ENCODE results near the gene ADD2.

ADD2 gene

DNA sequence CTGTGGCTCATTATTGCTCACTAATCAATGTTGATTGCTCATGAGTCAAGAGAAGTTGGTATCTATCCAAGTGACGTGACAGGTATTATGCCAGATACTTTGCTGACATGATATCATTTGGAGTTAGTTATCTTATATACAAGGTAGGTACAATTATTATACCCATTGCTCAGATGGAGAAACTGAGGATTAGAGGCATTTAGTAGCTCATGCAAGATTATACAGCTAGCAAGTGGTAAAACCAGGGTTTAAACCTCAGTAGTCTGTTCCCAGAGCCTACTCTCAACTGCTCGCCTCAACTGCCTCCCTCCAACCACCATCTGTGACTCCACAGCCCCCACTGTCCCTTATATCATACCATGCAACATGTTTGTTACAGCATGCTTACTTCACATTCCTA, 16.3 kb upstream of the ADD2 start:
- no peak for DNase-seq

DNA sequence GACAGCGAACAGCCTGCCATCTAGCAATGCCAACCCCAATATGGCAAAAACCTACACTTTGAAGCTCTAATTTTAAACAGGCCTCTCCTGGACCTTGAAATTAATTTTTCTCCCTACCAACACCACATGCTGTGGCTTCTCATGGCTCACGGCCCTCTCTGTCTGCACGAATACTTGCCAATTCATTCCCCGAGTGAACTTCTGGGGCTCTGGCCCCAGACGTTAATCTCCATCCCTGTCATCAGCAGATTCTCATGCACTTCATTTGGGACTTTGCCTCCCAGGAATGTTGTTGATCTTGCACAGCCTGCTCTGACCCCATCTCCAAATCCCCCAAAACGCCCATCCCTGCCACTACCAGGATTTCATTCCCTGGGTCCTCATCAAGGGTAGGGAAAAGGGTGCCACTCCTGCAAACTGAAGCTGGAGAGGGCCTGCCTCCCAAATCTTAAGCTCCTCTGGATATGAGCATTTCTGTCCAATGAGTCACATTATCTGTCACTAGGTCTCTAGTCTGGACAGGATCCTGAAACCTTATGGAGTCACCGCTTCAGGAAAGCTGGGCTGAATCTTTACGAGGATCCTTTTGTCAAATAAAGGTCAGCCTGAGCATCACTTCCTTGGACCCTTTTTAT, 12.0 kb upstream of the ADD2 start:
- DNase-seq = no peak

DNA sequence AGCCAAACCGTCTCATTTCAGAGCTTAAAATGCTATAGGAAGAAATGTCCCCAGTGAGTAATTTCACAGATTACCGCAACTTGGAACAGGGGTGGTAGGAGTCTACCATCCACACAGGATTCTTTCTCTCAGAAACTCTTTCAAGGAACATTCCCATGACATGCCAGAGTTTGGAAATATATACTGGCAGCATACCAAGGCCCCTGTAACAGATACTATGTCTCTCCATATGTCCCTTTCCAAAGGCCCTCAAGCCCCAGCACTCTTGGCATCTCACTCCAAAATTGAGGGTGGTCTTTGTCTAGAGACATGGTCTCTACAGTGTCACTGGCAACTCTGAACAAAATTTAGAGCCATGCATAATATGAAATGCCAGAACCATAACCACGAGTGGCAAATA, 11.5 kb upstream of the ADD2 start:
- no peak for DNase-seq

DNA sequence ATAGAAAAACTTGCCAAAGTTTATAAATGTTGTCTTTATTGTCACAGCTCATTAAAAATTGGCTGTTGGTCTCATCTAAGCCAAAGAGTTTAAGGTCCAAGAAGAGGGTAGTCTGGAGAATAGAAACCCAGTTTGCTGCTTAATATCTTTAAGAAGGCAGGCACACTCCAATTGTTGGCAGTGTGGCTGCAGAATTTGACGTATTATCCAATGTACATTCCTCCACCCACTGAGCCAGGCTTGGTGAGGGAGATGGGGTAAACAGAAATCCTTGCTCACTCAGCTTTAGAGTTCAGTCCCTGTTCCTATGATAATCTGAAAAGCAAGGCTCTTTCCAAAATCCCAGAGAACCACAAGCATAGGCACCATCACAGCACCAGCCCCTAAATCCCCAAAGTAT, 10.7 kb upstream of the ADD2 start:
- DNase-seq = no peak

DNA sequence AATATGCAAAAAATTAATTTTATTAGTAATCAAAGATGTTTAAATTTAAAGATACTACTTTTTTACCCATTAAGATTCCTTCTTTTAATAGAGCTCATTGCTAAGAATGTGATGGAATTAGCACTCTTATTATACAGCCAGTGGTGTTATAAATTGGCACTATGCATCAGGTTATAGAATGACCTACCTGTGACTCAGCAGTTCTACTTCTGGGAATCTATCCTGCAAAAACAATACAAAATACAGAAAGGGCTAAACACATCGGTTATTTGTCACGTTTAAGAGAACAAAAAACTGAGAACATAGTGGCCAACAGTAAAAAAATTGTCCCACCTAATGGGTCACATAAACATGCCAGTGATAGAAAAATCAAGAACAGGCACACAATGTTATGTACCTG, 9.4 kb upstream of the ADD2 start:
- DNase-seq = no peak

DNA sequence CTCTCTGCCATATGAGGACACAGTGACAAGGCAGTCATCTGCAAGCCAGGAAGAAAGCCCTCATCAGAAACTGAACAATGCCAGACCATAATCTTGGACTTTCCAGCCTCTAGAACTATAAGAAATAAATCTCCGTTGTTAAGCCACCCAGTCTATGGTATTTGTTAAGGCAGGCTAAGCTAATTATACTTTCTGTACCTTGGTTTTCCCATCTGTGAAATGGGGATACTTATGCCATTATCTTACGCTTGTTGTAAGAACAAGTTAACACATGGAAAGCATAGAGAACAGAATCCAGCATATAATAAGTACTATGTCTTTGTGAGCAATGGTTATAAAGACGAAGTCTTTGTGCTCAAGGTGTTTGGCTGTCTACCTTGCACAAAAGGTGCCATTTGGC, 8.3 kb upstream of the ADD2 start:
- DNase-seq = no peak

DNA sequence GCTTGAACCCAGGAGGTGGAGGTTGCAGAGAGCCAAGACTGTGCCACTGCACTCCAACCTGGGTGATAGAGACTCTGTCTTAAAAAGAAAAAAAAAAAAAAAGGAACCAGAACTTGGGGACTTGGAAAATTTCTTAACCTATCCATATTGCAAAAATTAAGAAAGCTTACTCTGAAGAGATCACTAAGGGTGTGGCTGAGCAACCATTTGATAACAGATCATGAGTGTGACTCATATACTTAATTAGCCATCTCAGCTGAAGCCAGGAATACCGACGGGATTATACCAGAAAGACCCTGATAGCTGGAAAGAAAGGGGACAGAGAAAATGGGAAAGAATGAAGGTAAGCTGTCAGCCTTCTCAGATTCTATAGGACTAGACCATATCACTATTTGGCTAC, 7.1 kb upstream of the ADD2 start:
- no peak for DNase-seq

DNA sequence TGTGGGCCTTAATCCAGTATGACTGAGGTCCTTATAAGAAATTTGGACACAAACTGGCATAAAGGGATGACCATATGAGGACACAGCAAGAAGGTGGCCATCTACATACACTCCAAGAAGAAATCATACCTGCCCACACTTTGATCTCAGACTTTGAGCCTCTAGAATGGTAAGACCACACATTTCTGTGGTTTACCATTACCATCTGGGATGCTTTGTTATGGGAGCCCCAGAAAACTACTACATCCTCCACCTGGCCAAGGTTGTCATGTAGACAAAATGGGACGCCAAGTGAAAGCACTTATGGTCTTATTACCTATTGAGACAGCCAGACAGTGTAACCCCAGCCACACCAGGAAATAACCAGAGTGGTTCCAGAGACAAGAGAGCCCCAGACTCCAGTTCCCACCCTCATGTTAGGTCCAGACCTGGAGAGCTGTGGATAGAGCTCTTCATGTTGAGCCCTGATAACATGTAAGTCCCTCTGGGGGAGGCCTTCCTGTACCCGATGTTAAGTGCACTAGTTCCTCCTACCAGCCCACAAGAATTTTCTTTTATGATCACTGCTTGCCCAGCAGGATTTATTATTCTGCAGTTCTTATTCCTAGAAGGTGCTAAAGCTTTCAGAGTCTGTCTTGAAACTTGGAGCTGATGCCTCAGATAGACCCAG, 4.6 kb upstream of the ADD2 start:
- no peak for DNase-seq

DNA sequence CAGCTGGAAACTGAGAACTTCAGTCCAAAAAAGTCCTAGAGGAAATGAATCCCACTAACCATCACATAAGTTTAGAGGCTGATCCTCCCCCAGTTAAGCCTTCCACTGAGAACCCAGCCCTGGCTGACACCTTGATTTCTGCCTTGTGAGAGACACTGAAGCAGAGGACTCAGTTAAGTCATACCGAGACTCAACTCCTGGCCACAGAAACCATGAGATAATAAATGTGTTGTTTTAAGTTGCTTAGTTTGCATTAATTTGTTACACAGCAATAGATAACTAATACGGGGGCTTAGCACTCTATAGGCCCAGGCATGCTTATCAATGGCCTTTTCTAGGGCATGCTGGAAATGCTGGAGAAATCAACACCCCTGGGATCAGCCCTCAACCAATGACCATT, 3.4 kb upstream of the ADD2 start:
- DNase-seq = no peak

DNA sequence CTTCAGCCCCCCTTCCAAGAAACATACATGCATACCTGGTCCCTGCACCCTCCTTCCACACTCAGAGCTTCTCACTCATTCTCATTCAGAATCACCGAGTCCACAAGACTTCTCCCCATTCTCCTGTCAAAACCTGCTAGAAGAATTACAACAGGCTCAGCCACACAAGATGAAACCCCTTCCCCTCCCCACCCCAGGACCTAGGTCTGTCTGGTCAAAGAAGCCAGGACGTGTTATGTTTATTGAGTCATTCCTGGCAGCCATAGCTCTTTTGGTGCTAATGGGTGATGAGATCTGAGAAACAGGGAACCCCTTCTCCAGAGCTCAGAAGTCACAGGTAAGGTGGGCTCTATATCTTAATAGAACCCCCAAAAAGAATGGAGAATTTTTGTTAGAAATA, 1.4 kb upstream of the ADD2 start:
- DNase-seq = no peak

DNA sequence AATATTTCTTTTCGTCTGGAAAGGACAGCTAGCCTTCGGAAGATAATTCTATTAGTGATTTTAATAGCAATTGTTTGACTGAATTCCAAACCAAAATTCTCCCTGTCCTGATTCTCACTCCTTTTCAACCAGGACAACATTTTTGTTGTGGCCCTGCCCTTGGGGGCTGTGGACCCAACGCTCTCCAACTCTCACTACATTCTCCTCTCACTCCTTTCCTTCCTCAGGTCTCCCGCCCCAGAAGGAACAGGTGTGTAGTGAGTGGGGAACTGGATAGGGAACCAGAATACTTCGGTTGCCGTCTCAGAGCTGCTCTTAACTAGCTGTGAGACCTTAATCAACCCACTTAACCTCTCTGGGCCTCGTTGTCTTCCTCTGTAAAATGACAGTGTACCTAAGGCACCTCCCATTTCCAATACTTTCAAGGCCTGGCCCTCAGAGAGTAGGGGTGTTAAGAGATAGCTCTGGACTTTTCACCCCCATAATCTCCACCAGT, 638 bp upstream of the ADD2 start:
- DNase-seq = no peak

DNA sequence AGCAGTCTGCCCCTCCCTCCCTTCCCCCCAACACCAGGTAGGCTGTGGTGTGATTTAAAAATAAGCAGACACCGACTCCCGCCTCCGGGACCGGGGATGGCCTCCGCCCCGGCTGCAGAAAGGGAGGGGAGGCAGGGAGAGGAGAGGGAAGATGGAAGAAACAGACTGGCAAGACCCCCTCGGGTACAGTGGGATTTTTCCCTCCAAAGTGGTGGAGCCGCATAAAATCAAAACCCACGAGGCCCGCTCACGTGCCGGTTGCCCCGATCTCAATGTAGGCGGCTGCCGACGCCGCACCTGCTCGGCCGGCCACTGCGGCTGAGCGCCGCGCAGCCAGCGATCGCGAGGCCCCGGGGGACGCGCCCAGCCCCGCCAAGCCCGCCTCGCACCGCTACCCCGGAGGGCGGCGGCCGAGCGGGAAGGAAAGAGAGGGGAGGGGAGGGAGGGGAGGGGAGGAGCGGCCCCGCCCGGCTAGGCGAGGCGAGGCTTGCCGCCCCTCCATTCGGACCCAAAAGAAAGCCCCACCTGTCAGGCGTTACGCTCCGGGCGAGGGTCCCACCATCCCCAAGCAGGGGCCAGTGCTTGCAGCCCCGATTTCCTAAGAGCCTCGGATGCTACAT, 811 bp downstream of the ADD2 start:
- DNase-seq = no peak

DNA sequence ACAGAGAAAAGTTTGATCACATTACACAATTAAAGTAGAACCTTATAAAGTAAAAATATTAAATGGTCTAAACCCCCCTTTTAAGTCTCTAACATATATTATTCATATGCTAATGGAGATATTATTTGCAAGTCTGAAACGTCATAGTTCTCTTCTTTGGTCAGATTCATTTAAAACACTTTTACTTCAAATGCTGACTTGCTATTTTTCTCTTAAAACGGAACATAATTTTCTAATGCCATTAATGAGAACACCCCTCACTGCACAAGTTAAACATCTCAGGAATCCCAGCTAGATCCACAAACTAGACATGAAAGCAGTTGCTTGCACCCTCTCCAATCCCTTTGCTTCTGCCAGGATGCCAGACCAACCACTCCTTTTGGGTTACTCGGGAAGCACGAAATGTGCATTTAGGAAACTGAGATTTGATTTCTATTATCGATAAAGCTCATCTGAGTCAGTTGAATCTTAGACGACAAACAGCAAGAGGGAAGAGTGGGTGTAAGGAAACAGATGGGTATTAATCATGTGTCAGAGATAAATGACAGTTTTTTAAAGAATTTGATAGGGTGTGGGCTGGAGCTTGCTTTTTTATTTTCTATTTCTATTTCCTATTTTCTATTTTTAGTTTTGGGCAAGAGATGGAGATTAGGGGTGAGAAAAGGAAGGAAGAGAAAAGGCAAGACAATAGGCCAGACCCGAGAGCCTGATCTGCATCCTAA, 1.5 kb downstream of the ADD2 start:
- no peak for DNase-seq

DNA sequence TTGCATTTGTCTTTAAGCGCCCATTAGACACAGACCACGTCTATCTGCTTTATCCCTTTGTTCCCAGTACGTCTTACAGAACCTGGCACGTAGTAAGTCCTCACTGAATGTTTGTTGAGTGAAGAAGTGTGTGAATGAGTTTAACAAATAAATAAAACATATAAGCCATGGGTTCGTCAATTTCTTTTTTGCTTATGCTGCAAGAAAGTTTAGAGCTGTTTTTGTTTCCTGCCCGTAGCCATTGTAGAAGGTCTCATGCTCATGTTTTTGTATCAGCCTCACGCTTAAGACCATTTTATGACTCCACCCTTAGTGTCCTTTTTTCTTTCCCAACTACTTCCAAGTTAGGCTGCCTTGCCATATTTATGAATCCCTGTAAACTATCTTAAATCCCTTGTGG, 2.5 kb downstream of the ADD2 start:
- DNase-seq = no peak

DNA sequence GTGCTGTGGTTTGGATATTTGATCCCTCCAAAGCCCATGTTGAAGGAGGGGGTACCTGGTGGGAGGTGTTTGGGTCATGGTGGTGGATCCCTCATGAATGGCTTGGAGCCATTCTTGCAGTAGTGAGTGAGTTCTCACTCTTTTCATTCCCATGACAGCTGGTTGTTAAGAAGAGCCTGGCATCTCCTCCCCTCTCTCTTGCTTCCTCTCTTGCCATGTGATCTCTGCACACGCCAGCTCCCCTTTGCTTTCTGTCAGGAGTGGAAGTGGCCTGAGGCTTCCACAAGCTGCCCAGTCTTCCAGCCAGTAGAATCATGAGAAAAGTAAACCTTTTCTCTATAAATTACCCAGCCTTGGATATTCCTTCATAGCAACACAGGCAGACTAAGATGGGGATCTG, 8.6 kb downstream of the ADD2 start:
- DNase-seq = no peak

DNA sequence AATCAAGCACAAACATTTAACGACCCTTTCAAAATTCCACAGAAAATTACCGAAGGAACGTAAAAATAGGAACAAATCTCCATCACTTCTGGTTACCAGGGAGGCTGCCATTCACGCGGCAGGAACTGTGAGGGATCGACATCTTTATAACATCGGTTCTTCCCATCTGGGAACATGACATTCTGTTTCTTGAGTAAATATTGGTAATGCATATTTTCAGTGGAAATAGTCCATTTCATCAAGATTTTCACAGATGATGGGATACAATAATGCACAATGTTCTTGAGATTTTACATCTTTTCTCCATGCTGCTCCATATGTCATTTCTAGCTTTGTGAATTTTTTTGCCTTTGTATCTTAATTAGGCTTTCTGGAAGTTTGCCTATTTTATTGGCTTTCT, 10.0 kb downstream of the ADD2 start:
- DNase-seq = no peak

DNA sequence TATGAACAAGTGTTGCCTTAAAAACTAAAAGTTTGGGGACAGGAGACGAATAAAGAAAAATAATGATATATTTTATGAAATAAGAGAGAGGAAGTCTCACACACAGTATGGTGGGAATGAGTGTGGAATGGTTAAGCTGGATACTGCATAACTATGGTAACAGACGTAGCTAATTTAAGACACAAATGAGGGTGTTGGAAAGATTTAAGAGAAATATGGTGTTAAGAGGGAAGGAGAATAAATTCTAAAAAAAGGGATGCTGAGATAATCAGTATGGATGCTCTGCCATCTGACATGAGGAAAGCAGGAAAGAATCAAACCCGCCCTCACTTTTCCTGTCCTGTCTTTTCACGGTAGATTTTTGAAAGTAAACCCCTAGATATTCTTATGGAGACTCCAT, 10.6 kb downstream of the ADD2 start:
- DNase-seq = no peak

DNA sequence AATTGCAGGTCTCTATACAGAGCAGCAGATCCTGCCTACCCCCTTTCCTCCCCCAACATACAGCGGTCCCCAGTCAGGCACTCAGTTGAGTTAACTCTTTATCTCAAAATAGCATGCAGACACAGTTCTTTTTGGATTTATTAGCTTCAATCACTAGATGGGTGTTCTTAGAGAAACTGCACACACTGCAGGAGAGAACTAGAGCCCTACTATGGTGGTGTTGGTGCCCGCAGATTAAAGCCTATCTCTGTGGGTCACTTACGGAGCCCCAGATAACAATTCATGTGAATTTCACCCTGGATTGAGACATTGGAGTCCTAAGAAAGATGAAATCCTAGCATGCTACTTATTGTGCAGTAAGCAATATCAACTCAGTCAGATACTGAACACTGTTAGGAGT, 11.9 kb downstream of the ADD2 start:
- DNase-seq = no peak

DNA sequence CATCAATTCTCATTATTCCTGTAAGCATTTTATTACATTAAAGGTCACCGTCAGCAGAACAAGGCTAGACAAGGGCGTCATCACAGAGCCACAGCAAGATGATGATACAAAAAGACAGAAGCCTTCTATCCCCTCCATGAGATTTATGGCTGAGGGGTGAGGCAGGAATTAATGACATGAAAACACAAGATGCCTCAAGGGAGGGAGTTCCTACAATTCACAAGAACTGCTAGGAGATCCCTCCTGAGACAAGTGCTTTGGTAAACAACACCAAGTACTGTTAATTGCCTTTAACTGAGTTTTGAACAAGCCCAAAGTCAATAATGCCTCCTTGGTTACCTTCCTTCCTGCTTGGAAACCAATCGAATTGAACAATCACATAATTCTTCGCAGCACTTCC, 14.1 kb downstream of the ADD2 start:
- DNase-seq = no peak

DNA sequence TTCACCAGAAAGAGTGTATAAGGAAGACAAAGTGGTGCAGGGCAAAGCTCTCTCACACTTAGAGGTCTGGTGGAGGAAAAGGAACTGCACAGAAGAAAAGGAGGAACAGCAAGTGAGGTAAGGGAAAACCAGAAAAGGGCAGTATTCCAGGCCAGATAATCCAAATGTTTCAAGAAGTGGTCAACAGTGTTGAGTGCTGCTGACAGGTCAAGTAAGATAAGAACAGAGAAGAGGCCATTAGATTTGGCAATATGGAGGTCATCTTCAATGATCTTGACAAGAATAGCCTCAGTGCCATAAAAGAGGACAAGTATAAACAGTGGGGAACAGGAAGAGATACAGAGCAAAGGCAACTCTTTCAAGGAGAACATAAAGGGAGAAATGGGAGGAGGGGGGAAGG, 15.0 kb downstream of the ADD2 start:
- no peak for DNase-seq

DNA sequence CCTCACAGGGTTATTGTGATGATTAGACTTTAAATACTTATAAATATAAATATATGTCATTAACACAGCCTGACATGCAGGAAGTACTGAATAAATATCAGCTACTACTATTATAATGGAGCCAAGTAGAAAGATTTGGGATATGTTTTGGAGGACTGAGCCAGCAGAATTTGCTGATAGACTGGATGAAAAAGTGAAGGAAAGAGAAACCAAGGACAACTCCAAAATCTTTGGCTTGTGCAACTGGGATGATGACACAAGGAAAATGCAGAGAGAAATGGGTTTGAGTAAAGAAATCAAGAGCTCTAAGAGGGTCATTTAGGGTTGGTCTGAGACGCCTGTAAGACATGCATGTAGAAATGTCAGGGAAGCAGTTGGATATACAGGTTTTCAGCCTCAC, 15.6 kb downstream of the ADD2 start:
- DNase-seq = no peak

DNA sequence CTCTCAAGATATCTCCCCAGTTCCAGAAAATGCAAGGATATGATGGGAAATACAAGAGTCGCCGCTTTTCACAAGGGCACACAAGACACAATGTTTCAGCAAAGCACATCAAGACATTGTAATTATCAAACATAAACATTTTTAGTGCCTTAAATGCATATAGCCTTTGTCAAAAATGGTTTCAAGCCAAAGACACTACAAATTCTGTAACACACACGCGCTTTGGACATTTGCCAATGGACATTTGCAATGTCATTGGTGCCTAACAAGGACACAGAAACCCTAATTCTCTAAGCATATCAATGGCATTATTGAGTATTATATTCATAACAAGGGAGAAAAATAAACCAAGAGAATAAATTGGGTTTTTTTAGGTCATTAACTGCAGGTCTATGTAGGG, 16.1 kb downstream of the ADD2 start:
- DNase-seq = no peak

DNA sequence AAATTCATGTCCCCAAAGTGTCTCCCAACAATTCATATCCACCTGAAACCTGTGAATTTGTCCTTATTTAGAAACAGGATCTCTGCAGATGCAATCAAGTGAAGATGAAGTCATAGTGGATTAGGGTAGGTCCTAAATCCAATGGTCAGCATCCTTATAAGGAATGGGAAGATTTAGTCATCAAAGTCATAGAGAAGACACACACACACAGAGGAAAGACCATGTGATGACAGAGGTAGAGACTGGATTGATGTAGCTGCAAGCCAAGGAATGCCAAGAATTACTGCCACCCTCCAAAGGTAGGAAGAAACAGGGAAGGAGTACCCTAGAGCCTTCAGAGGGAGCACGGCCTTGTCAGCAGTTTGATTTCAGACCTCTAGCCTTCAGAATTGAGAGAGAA, 17.7 kb downstream of the ADD2 start:
- no peak for DNase-seq

Data from activated gamma-delta T cell (primary cell).